Measurements from ENCODE around the gene NOL9. TPM values are rescaled to one million over a fixed set of nuclear protein-coding genes. Genes with fewer than 3 reads are reported as not detected.

Gene NOL9
- total RNA-seq, 6 experiments from 2014 or later, result 26.4 to 36.4 (median 33.4) TPM

DNA sequence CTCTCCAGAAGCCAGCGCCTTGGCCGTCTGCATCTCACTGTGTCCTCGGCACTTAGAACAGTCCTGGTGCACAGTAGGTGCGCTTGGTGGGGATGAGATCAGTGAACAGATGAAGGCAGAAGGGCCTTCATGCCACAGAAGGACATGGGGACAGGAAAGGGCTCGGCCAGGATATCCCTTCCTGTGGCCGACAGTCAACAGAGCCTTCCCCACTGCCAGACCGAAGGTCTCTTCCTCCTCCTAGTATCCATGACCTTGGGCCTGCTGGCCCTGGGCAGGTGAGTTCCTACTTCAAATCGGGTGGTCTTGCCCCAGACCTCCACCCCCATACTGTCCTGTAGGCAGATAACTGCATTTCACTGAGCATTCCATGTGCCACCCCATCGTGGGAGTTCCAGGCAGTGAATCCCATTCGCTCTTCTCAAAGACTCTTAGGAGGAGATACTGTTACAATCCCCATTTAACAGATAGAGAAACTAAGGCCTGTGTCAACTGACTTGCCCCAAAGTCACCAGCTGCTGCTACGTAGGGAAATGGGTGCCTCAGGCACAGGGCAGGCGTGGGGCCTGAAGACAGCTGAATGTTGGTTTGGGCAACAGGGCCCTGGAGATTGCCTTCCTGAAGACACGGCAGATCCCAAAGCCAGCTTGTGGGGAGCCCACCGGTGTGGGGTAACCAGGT lies 66.4 kb downstream of the NOL9 start:
- TF ChIP-seq, protein P1, sequence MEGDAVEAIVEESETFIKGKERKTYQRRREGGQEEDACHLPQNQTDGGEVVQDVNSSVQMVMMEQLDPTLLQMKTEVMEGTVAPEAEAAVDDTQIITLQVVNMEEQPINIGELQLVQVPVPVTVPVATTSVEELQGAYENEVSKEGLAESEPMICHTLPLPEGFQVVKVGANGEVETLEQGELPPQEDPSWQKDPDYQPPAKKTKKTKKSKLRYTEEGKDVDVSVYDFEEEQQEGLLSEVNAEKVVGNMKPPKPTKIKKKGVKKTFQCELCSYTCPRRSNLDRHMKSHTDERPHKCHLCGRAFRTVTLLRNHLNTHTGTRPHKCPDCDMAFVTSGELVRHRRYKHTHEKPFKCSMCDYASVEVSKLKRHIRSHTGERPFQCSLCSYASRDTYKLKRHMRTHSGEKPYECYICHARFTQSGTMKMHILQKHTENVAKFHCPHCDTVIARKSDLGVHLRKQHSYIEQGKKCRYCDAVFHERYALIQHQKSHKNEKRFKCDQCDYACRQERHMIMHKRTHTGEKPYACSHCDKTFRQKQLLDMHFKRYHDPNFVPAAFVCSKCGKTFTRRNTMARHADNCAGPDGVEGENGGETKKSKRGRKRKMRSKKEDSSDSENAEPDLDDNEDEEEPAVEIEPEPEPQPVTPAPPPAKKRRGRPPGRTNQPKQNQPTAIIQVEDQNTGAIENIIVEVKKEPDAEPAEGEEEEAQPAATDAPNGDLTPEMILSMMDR (IDR thresholded peaks at IDR 0.05), result no peak
- Mint-ChIP-seq H3K4me1 (ENCODE audit: low read depth) (peaks cover 25% of the 10 kb centered on the region), H3K9me3 (no peaks in the 10 kb centered on the region), H3K27ac (no peak overlapping the region), H3K4me3 (no peak overlapping the region), H3K36me3 (ENCODE audit: low read depth) (no peaks in the 10 kb centered on the region), H3K27me3 (ENCODE audit: insufficient read depth) (peaks cover 14% of the 10 kb centered on the region)
- DNase-seq, result no peak

DNA sequence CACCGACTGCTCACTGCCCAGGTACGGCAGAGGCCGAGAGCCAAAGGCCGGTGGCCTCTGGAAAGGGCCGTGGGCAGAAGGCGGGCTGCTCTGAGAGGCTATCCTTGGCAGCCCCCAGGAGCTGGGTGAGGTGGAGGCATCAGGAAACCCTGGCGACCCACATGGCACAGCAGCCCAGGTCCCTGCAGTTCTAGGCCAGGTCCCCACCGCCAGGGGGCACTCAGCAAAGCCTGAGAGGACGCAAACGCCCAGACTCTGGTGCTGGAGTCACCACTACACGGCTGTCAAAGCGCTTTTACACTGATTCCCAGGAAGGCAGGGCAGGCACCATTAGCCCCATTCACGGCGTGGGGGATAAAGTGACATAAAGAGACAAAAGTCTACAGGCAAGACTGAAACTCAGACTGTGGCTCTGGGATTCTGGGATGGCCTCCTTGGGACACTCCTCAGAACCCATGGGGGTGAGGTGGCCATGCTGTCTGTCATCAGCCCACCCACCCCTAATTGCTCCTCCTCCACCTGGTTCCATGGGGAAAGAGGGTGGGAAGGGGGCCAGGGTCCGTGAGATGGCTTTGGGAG lies 67.8 kb downstream of the NOL9 start:
- Mint-ChIP-seq H3K4me3 (peak overlapping the region; percentile 34; the same call in 1 of the 2 replicates), H3K4me1 (ENCODE audit: low read depth) (peaks cover 14% of the 10 kb centered on the region), H3K27ac (no peak overlapping the region), H3K36me3 (ENCODE audit: low read depth) (no peaks in the 10 kb centered on the region), H3K9me3 (no peaks in the 10 kb centered on the region), H3K27me3 (ENCODE audit: insufficient read depth) (peaks cover 16% of the 10 kb centered on the region)
- peak; percentile 72 for DNase-seq
- TF ChIP-seq, protein P1 (IDR thresholded peaks at IDR 0.05), result peak; percentile 95

DNA sequence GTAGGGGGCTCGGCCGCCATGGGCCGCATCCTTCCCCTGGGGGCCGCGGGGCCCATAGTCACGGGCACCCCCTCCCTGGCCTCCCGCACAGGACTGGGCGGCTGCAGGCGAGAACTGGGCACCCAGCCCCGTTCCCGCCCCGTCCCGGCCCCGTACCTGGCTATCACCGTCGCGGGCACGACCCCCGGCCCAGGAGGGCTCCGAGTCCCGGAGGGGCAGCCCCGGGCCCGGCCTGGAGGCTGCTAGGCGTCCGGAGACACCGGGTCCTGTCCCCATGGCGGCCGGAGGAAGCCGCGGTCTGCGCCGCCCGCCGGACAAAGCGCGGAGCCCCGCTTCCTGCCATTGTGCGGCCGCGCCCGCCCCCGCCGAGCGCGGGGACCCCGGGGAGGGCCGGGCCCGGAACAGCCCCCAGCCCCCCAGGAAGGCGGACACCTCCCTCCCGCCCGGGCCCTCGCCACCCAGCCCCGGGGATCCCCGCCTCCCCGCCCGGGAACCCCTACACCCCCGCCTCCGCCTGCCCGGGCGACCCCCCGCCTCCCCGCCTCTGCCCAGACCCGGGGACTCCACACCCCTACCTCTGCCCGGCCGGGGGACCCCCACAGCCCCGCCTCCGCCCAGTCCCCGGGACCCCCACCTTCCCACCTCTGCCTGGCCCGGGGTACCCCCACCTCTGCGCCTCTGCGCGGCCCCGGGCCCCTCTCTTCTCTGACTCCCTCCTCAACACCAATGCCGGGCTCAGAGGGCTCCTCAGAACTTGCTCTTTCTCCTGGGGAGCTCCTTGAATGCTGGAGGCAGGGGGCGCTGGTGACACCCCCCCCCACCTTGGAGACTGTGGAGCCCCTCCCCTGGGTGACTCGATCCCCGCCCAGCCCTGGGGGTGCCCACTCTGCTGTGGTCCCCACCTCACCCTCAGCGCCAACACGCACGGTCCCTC lies 68.9 kb downstream of the NOL9 start:
- no peak overlapping the region for H3K27ac Mint-ChIP-seq
- no peaks in the 10 kb centered on the region for H3K36me3 Mint-ChIP-seq (ENCODE audit: low read depth)
- H3K9me3 Mint-ChIP-seq, result no peaks in the 10 kb centered on the region
- peaks cover 8% of the 10 kb centered on the region for H3K4me1 Mint-ChIP-seq (ENCODE audit: low read depth)
- peak overlapping the region; percentile 34; the same call in 1 of the 2 replicates for H3K4me3 Mint-ChIP-seq
- TF ChIP-seq, protein P1 (IDR thresholded peaks at IDR 0.05), result no peak
- peaks cover 18% of the 10 kb centered on the region for H3K27me3 Mint-ChIP-seq (ENCODE audit: insufficient read depth)
- DNase-seq, result no peak

DNA sequence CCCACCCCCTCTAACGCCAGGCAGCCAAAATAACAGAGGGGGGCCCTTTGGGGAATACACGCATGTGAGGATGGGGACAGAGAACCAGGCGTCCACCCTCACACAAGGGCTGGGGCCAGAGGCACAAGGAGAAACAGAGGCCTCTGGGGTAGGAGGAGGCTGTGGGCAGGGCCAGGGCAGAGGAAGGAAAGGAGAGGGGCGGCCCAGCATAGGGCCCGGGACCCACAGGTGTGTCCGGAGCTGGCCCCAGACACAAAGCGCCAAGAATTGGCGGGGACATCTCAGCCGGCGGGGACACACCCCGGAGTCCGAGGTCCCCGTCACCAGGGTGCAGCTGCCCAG lies 69.5 kb downstream of the NOL9 start:
- H3K4me1 Mint-ChIP-seq (ENCODE audit: low read depth), result peaks cover 8% of the 10 kb centered on the region
- no peaks in the 10 kb centered on the region for H3K36me3 Mint-ChIP-seq (ENCODE audit: low read depth)
- peak overlapping the region; percentile 36; the same call in 1 of the 2 replicates for H3K4me3 Mint-ChIP-seq
- TF ChIP-seq, protein P1 (IDR thresholded peaks at IDR 0.05), result no peak
- no peak overlapping the region for H3K27ac Mint-ChIP-seq
- DNase-seq, result no peak
- peaks cover 18% of the 10 kb centered on the region for H3K27me3 Mint-ChIP-seq (ENCODE audit: insufficient read depth)
- H3K9me3 Mint-ChIP-seq, result no peaks in the 10 kb centered on the region

DNA sequence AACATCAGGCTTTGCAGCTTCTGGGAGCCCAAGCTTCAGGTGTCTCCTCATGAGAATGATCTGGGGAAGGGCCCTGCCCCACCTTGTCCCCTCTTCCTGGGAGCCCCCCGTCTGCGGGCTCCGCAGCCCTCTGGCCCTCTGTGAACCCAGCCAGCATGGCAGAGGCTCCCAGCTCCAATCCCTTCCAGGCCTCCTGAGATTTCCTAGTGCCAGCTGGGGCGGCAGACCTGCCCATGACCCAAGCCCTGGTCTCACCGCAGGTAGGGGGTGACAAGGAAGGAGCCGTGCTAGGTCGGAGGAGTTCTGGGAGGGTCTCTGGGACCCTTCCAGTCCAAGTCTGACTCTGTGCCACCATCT lies 70.6 kb downstream of the NOL9 start:
- Mint-ChIP-seq H3K9me3 (no peaks in the 10 kb centered on the region), H3K36me3 (ENCODE audit: low read depth) (no peaks in the 10 kb centered on the region), H3K27me3 (ENCODE audit: insufficient read depth) (peaks cover 18% of the 10 kb centered on the region), H3K4me1 (ENCODE audit: low read depth) (peaks cover 8% of the 10 kb centered on the region), H3K27ac (no peak overlapping the region), H3K4me3 (no peak overlapping the region)
- TF ChIP-seq, protein P1 (IDR thresholded peaks at IDR 0.05), result no peak
- DNase-seq, result no peak

All from HFFc6 (cell line).